Glomerular visceral epithelial cell (primary cell): Measurements from ENCODE around the gene SEC61A1.
A peak's percentile ranks its signal among the peaks of the same experiment; 100 is the strongest.

Experiments used
- DNase-seq: peaks from one replicate; pipeline ENCODE4 v3.0.0-alpha.2; 2016; ENCODE audit errors: extremely low spot score

The SEC61A1 gene

GRCh38 chr3:128077665-128078064, 25.4 kb downstream of the SEC61A1 start:
- no peak for DNase-seq

DNA sequence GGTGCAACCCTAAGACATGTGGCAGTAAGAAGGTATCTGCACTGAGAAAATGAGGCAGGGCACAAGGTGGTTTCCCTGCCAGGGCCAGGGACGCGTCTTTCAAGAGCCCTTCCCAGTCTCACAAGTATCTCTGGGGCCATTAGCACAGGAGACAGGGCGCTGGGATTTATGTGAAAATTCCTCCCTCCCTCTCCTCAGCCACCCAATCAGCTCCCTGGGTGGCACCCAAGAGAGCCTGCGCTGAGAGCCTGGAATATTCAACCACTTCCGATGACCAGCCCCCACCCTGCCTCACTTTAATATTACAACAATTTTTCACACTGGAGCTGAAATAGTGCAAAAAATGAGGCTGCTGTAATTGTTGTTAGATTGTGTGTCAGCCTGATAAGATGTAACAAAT, 26.1 kb downstream of the SEC61A1 start:
- no peak for DNase-seq

DNA sequence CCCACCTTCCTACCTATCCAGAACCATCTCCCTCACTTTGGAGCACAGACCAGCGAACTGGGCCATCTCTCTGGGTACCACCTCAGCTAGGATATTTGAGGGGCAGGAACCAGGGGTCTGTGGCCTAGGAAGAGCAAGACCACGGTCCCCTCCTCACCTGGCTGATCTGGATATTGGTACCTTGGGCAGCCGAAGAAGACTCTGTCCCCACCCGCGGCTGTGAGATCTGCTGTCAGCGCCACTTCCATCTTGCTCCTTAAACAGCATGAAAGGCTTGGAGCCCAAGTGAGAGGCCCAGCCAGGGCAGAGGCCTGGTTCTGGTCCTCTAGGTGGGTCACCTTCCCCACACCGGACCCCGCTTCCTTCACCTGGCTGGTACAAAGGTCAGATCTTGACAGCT, 26.6 kb downstream of the SEC61A1 start:
- no peak for DNase-seq

GRCh38 chr3:128079823-128080222, 27.6 kb downstream of the SEC61A1 start:
- no peak for DNase-seq

DNA sequence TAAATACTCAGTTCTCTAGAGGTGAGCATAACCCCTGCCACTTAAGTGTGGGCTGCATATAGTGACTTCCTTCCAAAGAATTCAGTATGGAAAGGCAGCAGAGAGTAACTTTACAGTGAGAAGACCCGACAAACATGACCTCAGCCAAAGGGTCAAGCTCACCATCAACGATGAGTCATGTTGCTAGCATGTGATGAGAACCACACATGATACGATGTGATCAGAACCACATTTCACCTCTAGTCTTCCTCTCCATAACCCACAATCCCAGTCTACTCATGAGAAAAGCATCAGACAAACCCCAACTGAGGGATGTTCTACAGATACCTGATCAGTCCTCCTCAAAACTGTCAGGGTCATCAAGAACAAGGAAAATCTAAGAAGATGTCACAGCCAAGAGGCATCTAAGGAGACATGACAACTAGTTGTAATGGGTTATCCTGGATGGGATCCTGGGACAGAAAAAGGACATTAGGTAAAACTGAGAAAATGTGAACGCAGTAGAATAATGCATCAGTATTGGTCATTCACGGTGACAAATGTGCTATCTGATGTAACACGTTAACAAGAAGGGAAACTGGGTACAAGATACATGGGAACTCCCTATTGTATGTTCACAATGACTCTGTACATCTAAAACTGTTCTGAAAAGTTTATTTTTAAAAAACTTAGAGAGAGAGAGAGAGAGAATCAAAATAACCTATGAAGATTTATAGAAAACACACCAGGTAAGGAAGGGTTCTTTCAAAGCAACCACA, 28.3 kb downstream of the SEC61A1 start:
- DNase-seq: peak; percentile 90

DNA sequence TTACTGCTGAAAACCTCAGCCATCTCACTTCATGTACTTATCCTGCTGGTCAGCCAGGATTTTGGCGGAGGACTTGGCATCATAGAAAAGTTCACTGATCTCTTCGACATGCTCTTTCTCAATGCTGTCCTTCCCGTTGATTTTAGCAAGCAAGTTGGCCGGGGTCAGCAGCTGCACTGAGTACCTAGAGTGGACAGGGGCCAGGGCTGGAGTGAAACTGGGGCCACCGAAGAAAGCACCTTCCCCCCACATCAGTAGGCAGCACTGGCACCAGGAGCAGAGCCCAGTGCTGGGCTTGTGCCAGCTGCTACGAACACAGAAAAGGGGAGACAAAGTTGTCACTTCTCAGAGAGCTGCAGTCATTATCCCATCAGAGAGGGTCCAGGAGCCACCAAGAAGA, 29.0 kb downstream of the SEC61A1 start:
- no peak for DNase-seq

DNA sequence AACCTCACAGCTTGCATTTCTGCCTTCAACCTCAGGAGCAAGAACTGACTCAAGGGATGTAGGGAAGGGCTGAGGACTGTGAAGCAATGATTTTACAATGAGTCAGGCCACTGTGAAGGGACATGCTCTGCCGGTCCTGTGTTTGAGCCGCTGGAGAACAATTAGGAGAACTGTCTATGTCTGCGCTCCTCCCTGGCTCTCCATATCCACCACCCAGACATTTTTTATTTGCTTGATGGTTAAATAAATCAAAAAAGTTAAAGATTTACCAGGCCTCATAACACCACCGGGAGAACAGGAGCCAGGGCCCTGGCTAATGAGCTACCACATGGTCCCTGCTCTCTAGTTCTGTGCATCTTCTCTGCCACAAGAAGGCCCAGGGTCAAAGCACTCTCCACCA, 29.6 kb downstream of the SEC61A1 start:
- DNase-seq: peak; percentile 94

- no peak for DNase-seq
Measured at GRCh38 chr3:128082546-128082945, 30.3 kb downstream of the SEC61A1 start.

- DNase-seq: no peak
Measured at GRCh38 chr3:128083396-128083795, 31.2 kb downstream of the SEC61A1 start.

GRCh38 chr3:128083980-128084674, 31.9 kb downstream of the SEC61A1 start:
- no peak for DNase-seq

DNA sequence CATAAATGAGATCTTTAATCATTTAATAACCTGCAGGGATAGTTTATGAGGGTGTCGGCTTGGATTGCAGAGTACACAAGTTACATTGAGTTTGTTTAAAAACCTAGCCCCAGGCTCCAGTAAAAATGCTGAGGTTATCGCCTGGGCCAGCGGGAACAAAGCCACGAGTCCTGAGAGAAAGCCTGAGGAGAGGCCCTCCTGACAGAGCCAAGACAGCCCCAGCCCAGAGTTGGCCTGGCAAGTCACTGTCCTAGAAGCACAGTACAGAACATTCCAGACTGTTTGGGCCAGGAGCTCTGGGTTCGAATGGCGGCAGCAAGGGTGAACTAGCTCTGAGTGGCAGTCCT, 32.4 kb downstream of the SEC61A1 start:
- no peak for DNase-seq

- DNase-seq: no peak
Measured at GRCh38 chr3:128089135-128089534, 36.9 kb downstream of the SEC61A1 start.

DNA sequence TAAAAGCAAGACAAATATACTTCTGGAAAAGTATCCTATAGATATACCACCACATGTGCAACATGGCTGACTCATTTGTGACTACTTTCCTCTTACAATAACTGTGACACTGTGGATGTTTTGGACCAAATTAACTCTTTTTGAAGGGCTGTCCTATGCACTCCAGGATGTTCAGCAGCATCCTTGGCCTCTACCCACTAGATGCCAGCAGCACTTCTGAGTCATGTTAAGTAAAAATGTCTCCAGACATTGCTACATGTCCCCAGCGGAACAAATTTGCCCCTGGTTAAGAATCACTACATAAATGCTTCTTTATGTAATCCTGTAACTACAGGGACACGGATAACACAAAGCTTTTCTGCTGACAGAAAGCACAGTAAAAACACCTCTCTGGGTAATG, 39.3 kb downstream of the SEC61A1 start:
- no peak for DNase-seq

DNA sequence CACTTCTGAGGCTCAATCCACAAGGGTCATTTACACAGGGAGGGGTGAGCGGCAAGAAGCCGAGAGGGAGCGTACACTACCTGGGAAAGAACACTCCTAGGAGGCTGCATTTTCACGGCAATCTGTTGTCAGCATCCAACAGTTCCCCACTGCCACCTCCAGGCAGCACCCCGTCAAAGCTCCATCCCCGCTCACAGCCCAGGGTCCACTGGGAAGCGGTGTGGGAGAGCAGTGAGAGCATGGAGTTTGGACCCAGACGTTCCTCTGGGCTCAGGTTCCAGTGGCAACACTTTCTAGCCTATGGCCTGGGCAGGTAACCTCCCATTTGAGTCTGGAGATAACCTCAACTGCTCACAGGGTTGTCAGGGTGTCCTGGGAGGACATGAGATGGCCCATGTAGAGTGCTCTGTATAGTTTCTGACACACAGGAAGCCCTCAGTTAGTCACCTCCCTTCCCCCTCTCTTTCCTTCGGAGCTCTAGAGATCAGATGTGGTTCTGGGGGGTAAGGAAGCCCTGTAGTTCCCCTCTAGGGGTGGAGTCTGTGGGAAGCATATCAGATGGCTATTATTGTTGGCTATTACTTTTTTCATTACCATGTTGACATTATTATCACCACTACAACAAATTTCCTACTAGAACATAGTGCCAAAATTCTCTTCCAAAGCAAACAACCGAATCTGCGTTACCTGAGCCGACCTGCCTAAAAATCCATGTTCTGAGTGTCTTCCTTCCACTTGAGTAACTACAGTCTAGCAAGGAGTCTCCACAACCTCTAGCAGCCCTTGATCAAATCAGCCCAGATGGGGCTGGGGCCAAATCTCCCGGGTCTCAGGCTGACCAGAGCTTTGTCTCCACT, 42.3 kb downstream of the SEC61A1 start:
- no peak for DNase-seq

DNA sequence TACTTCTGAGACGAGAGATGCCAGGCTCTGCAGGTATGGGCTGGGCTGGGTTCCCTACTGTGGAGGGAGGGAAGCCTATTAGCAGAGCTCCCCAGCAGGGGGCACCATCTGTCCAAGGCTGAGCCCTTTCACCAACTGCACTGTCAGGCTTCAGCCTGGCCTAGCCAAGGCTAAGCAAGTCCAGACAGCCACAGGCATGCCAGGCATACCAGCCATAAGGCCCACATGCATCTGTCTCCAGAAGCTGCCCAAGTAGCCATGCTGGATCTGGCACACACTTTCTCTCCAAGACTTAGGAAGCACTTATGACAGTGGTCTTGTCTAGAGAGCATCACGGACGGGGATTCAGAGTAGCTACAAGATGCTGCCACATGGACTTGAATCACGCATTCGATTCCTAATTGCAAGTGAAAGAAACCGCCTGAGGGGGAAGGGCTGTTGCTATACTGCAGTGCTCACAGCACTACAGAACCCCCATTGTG, 43.0 kb downstream of the SEC61A1 start:
- DNase-seq: peak; percentile 86

GRCh38 chr3:128098234-128098633, 46.0 kb downstream of the SEC61A1 start:
- DNase-seq: no peak

DNA sequence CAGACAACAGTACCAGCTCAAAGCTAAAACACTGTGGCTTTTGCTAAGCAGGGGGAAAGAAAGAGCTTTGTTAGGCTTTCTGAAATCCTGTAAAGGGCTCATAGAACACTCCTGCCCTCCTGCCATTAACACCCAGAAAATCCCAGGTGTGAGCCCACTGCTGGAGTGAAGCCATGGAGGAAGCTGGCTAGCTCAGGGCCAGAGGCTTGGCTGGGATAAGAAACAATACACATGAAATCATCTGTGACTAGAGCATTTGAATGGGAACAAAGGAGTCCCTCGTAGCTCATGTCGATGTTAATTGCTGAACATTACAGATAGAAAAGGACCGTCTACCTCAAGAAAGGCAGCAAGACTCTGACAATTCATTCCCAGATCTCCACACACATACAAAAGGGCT, 47.9 kb downstream of the SEC61A1 start:
- DNase-seq: no peak

DNA sequence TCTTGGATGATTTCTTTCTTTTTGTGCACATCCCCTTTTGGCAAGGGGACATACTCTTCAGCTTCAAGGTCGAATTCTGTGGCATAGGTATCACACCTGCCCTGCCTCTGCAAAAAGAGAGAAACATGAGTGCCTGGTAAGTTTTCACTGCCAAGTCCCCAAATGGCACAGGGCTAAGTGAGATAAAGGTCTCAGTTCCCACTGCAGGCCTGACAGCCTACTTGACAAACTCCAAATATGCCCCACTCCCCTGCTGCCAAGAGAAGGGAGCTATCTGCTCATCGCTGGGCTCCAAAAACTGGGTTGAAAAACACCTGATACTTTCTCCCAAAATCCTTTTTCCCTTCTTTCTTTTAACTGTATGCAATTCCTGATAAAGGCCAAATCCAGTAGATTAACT, 48.4 kb downstream of the SEC61A1 start:
- no peak for DNase-seq

DNA sequence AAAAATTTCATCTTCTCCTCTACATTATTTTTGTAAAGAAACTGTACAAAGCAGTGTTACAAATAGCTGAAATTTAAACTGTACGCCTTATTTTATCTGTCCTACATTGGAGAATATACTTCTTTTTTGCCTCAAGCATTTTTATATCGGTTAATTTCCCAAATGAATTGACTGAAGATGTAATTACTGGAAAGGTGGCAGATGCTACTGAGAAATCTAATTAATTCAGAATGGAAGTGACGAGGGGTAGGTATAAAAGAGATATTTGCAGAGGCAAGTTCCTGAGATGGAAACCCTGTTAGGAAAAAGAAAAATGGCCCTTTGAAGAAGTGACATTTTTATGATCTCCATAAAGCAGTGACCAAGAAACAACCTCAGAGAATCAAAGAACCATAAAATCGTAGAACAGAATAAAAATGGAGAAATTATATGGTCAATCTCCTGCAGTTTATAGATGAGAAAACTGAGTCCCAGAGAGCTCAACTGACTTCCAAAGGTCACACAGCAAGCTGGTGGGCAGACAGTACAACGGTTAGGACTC, 51.0 kb downstream of the SEC61A1 start:
- no peak for DNase-seq

GRCh38 chr3:128107834-128108233, 55.6 kb downstream of the SEC61A1 start:
- no peak for DNase-seq

DNA sequence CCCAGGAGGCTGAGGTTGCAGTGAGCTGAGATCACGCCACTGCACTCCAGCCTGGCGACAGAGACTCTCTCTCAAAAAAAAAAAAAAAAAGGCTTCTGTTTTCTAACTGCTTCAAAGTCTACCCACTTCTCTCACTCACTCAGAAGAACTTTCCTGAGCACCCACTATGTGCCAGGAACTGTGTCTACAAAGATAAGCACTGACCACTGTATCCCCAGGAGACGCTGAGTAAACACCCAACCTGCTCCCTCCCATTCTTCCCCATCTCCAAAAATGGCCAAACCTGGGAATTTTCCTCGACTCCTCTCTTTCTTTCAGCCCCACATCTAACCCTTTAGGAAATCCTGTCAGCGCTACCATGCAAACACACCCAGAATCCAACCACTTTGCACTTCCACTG, 58.9 kb downstream of the SEC61A1 start:
- DNase-seq: no peak

DNA sequence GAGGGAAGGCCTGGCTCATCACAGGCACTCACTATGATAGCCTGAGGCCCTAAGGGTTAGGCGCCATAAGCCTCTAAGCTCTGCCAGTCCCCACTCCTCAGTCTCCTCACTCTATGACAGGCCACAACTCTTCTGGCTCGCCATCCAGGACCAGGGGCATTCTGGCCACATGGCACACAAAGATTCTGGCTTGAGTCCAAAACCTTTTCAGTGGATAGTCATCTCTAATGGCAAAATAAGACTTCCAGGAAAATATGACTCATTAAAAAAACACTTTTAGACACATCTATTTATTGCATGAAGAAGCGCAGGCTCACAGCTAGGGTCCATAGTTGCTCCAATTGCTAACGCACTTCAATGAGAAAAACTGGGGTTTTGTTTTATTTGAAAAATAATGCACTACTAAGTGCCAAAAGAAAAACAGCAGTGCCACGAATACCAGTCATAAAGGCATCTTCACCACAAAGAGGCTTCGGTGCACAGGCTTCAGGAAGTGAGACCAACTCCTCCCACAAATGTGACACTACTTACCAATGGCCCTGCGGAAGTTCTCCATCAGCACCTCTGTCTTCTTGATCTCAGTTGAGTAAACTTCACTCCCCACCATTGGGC, 60.2 kb downstream of the SEC61A1 start:
- peak; percentile 87 for DNase-seq
